Measurements from ENCODE around the gene L1CAM.

L1CAM gene

DNA sequence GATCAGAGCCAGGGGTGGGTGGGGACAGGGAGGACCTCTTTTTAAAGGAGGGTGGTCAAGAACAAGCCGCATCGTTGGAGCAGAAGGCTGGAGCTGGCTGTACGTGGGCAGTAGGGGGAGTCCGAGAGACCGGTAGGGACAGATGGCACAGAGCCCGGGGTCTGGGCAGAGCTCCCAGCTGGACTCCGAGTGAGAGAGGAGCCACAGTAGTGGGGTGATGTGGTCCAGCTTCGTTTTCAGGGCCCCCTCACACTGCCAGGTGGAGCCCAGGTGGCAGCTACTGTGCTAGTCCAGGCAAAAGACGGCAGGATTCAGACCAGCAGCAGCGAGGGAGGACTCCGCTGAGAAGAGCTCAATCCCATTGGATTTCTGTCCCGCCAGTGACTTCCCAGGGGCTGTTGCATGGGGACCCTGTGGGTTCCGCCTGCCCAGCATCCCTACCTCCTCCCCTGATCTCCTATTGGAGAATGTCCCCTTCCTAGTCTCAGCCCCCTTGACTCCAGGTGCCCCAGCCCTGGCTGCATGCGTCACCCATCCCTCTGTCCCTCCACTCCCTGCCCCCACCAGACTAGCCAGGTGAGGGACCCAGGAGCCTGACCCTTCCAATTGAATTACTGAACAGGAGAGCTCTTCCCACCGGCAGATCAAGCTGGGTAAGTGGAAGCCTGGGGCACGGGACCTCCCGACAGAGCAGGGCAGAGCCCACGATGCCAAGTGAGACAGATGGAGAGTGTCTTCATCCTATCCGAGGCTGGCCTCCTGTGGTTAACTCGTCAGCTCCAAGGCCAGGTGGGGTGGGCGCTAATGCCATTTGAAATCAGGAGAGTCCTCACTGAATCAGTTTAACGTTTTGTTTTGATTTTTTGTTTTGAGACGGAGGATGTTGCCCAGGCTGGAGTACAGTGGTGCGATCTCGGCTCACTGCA, 37.2 kb upstream of the L1CAM start:
- DNase-seq (ENCODE audit: low read depth, low spot score): no peak

DNA sequence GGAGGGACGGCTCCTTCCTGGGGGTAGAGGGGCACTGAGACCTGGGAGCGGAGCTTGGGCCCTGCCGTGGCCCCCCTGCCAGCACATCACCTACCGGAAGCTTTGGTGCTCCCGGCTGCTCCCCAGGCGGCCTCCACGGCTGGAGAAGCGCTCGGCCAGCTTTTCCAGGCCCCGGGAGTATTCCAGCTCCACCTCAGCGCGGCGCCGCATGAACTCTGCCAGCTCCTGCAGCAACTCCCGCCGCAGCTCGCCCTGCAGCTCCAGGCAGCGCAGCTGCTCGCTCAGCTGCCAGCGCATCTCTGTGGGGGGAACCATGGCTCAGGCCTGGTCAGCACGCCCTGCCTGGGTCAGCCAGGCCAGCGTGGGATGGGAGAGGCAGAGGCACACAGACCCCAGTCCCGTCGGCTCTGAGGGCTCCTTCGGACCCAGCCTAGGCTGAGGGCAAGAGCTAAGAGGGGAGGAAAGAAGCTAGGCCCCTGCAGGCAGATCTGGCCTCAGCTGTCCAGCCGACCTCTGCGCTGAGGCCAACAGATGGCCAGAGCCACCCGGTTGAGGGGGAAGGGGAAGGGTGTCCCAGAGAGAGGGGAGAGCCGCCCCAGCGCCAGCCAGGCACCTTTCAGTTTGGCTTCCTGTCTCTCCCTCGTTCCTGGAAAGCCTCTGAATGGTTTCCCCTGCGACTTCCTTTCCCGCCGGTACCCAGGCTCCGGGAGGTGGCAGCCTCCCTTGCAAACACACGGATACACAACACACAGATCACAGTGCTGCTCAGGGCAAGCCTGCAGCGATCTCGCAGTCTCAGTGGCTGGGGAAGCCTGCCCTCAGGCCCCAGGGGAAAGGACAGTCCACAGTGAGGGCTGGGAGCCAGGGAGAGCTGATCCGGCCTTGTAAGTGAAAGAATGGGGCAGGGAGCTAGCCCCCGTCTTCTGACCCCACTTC, 35.8 kb upstream of the L1CAM start:
- no peak for DNase-seq (ENCODE audit: low read depth, low spot score)

DNA sequence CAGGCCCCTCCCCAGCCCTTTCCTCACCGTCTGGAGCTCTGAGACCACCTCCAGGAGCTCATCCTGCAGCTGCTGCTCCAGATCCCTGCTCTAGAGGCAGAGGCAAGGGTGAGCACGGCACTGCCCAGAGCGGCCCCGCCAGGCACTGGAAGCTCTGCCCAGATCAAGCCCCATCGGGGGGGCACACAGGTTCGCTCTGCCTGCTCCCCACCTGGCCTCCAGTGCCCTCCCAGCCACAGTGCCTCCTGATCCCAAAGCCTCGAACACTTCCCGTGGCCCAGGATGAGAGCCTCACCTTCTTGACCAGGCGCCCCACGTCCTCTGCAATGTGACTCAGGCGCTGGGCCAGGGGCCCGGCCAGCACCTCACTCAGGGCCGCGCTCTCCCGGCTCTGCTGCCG, 35.1 kb upstream of the L1CAM start:
- DNase-seq (ENCODE audit: low read depth, low spot score): no peak

DNA sequence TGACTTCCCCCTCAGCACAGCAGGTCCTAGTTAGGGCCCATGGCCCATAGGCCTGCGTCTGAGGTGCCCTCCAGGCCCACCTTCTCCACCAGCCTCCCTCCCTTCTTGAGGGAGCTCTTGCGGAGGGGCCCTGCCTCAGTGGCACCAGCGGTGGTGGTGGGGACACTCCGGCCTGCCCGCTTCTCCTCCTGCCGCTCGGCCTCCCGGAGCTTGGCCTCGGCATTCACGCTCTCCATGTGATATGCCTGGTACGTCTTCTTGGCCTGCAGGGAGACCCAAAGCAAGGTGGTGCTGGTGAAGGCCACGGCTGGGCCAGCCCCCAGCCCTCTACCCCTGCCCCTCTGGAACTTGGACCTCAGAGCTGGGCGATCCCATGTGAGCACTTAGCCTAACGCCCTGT, 34.6 kb upstream of the L1CAM start:
- no peak for DNase-seq (ENCODE audit: low read depth, low spot score)

DNA sequence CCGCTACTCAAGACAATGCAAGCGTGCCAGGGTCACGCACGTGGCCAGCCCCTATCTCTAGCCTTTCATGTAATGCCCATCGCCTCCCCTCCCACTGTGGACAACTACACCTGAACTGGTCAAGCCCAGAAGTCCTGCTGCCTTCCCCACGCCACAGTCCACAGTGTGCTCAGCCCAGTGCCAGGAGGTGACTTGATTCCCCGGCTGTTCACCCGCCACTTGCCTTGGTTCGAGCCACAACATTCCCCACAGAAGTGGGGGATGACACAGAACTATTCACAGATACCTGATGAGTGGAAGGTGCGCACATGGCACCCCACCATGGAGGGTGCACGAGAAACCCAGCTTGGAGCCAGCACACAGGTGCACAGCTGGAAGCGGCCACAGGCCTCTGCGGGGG, 33.3 kb upstream of the L1CAM start:
- no peak for DNase-seq (ENCODE audit: low read depth, low spot score)

DNA sequence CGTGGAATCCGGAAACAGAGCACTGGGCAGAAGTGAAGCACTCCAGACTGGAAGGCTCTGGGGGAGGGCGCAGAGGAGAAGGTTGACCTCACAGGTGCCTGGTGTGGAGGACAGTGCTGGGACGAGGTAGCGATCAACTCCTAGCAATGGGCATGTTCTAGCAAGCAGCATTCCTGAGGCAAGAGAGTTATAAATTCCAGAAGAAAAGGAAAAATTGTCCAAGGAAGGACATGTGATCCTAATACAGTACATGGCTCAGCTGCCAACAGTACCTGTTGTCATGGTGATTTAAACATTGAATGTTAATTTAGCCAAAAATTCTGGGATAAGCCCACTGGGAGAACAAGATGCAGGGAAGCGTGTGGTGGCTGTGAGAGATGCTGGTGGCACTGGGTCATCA, 31.9 kb upstream of the L1CAM start:
- no peak for DNase-seq (ENCODE audit: low read depth, low spot score)

DNA sequence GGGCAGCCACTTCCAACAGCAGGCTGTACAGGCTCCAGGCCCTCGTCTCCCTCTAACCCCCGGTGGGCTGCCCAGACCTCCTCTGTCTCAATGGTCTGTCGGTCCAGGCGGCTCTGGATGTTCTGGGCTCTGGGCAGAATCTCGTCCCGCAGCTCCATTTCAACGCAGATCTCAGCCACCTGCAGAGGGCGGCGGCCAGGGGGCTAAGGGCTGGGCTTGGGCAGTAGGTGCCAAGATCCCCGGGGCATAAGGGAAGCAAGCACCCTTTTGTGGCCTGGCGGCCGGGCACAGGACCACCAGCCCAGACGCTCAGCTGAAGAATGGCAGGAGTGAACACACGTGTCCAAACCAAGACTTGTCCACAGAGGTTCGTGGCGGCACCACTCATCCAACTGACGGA, 27.7 kb upstream of the L1CAM start:
- DNase-seq (ENCODE audit: low read depth, low spot score): no peak

DNA sequence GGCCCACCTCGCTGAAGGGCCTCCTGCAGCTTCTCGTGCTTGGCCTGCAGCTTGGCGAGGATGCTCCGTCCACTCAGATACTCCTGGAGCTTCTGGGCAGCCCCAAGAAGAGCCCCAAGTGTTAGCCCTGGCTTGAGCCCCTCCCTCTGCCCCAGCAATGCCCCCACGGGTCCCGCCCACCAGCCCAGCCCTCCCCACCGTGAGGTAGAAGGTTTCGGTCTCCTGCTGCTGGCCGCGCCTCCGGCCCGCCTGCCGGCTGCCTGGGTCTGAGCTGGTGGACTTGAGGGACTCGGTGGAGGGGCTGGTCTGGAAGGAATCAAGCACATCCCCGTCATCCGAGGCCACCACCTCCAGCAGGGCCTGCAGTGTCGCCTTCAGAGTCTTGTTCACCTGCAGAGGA, 27.2 kb upstream of the L1CAM start:
- no peak for DNase-seq (ENCODE audit: low read depth, low spot score)

DNA sequence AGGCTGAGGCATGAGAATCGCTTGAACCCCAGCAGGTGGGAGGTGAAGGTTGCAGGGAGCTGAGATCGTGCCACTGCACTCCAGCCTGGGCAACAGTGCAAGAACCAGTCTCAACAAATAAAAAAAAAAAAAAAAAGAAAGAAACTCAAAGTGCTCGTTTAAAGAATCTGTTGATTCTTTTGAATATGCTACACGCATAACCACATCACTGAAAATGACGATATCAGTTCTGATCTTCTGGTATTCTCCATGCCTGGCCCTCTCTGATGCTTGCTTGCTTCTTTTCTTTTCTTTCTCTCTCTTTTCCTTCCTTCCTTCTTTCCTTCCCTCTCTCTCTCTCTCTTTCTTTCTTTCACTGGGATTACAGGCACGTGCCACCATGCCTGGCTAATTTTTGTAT, 25.8 kb upstream of the L1CAM start:
- no peak for DNase-seq (ENCODE audit: low read depth, low spot score)

DNA sequence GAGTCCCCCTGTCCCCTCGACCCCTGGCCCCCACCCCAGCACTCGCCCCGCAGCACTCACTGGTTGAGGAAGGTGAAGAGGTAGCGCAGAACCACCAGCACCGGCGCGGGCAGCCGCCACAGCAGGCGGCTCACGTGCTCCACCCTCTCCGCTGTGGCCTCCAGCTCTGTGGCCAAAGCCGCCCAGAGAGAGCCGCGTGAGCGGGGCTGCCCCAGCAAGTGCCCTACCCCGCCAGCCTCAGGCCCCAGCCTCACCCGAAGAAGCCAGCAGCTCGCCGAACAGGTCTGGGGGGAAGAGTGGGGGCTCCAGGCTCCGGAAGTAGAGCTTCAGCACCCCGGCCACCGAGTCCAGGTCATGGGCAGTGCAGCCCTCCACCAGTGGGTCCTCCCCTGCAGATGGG, 24.5 kb upstream of the L1CAM start:
- DNase-seq (ENCODE audit: low read depth, low spot score): no peak

DNA sequence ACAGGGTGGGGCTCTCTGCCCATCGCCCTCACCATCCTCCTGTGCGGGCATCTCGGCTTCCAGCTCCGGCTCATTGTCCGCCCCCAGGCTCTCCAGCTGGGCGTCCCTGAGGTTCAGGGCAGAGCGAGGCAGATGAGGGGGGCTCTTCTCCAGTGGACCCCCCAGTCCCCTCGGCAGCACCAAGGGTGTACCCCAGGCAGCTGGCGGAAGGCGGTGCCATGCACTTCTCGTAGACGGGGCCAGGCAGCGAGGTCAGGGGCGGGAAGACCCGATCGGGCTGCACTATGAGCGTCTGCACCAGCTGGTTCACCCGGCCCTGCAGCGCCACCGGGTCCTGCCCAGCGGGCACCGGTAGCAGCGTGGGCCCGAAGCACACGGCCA, 24.0 kb upstream of the L1CAM start:
- no peak for DNase-seq (ENCODE audit: low read depth, low spot score)

DNA sequence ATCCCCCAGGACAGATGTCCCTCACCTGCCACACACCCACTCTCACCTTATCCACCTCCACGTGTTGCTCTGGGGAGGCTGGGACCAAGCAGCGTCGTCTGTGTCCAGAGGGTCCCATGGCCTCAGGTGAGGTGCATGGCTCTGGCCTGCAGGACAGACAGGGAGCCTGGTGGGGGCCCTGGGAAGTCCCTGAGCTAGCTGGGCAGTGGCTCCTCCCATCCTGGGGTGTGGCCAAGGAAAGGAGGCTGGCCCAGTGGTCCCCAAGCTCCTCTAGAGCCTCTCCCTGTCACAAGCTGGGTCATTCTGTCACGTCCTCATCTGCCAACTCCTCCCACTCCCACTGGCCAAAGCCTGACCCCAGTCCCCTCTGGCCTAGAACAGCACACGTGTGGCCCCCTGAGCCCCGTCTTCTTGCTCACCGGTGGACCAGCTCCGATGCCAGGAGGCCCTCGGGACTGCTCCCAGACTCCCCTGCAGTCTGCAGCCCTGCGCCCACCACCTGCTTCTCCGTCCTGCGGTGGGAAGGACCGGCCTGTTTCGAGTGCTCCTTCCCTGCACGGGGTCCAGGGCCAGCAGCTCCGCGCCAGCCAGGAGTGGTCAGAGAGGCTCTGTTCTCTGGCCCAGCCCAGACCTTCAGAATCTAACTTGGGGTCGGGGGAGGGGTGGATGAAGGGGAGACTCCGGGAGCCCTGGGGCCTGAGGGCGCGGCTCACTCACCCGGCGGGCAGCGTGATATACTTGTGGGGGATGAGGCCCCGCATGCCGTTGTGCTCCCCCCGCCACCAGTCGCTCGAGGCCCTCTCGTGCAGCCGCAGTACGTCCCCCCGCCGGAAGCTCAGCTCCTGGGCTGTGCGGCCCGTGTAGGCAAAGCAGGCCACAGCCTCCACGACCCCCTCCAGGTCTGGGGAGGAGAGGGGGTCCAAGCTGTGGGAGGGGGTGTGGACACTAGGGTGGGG, 23.3 kb upstream of the L1CAM start:
- no peak for DNase-seq (ENCODE audit: low read depth, low spot score)

DNA sequence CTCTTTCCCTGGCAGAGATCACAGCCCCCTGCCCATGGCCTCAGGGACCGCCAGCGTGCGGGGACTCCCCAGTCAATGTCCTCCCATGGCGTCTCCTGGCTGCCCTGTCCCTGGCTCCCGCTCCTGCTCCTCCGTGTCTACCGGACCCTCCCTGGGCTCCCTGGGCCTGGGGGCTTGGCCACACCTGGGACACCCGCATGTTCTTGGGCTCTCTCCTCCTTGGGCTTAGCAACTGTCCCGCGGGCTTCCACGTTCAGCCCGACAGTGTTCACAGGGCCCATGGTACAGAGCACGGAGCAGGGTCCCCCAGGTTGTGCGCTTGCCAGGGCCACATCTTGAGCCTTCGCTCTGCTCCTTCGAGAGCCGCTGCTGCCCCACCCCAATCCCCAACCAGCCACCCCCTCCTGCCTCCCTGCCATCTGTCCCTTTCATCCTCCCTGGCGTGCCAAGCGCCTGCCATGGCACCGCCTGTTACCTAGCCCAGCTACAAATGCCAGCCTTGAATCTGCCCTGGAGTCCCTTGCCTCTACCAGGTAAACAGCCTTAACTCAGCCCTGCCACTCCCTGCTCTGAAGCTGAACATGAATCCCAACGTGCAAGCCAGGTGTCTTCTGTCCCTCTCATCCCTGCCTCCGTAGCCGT, 22.4 kb upstream of the L1CAM start:
- DNase-seq (ENCODE audit: low read depth, low spot score): no peak

DNA sequence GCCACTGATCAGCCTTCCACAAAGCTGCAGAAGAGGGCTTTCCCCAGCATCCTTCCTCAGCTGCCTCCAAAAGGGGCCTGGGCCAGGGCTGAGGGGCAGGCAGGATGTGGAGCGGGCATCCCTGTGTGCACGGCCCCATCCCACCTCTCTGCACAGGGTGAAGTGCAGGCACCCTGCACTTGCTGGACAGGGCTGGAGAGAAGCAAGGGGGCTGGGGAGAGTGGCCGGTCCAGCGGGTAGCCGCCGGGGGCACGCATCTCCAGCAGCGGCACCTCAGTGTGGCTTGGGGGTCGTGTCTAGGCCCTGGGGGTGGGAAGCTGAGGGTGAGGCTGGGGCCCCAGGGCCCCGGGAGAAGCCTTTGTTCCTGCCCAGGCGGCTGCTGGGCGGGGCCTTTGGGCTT, 21.5 kb upstream of the L1CAM start:
- no peak for DNase-seq (ENCODE audit: low read depth, low spot score)

DNA sequence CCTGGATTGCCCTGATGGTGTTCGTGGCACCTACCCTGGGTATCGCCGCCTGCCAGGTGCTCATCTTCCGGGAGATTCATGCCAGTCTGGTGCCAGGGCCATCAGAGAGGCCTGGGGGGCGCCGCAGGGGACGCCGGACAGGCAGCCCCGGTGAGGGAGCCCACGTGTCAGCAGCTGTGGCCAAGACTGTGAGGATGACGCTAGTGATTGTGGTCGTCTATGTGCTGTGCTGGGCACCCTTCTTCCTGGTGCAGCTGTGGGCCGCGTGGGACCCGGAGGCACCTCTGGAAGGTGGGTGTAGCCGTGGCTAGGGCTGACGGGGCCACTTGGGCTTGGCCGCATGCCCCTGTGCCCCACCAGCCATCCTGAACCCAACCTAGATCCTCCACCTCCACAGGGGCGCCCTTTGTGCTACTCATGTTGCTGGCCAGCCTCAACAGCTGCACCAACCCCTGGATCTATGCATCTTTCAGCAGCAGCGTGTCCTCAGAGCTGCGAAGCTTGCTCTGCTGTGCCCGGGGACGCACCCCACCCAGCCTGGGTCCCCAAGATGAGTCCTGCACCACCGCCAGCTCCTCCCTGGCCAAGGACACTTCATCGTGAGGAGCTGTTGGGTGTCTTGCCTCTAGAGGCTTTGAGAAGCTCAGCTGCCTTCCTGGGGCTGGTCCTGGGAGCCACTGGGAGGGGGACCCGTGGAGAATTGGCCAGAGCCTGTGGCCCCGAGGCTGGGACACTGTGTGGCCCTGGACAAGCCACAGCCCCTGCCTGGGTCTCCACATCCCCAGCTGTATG, 20.3 kb upstream of the L1CAM start:
- no peak for DNase-seq (ENCODE audit: low read depth, low spot score)

DNA sequence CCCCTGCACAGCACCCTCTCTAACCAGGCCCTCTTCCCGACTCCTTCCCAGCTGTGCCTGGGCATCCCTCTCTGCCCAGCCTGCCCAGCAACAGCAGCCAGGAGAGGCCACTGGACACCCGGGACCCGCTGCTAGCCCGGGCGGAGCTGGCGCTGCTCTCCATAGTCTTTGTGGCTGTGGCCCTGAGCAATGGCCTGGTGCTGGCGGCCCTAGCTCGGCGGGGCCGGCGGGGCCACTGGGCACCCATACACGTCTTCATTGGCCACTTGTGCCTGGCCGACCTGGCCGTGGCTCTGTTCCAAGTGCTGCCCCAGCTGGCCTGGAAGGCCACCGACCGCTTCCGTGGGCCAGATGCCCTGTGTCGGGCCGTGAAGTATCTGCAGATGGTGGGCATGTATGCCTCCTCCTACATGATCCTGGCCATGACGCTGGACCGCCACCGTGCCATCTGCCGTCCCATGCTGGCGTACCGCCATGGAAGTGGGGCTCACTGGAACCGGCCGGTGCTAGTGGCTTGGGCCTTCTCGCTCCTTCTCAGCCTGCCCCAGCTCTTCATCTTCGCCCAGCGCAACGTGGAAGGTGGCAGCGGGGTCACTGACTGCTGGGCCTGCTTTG, 19.6 kb upstream of the L1CAM start:
- no peak for DNase-seq (ENCODE audit: low read depth, low spot score)

DNA sequence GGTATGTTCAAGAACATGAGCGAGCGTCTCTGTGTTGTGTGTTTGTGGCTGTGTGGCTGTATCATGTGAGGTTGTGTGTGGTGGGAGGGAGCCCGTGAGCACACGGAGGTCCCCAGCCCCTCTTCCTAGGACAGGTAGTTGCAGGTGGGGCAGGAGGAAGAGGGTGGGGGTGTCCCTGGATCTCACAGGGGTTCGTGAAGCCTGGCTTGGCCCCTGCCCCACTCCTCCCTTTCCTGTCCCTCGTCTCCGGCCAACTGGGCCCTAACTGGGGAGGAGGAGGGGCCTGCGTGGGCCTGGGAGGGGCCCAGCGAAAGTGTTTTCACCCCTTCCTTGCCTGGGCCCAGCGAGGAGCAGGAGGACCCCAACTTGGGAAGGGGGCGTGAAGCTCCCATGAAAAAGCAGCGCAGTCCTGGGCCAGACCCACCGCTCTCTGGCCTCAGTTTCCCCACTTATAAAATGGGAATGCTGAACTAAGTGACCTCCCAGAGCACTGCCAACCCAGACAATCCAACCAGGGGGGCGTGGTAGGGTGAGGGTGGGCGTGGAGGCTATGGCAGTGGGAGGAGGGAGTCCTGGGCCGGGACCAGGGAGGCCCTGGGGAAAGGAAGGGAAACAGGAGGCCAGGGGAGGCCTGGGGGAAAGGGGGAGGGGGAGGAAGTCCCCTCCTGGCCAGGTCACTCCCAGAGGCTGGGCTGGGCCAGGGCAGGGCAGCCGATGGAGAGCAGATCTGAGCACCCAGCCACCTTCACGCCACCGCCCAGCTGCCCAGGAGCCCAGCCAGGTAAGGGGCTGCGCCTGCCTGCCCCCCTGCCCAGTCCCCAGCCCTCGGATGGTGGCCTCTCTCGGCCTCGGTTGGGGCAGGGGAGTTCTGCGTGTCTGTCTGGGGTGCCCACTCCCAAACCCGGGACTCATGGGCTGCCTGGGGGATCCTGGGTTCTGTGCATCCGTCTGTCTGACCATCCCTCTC, 18.3 kb upstream of the L1CAM start, which contains the start of gene AVPR2:
AVPR2 (plus strand) TSS at position 683 of the 967 bp plus-strand sequence. CDS start 473 bp downstream, outside the sequence.
- DNase-seq (ENCODE audit: low read depth, low spot score): no peak

DNA sequence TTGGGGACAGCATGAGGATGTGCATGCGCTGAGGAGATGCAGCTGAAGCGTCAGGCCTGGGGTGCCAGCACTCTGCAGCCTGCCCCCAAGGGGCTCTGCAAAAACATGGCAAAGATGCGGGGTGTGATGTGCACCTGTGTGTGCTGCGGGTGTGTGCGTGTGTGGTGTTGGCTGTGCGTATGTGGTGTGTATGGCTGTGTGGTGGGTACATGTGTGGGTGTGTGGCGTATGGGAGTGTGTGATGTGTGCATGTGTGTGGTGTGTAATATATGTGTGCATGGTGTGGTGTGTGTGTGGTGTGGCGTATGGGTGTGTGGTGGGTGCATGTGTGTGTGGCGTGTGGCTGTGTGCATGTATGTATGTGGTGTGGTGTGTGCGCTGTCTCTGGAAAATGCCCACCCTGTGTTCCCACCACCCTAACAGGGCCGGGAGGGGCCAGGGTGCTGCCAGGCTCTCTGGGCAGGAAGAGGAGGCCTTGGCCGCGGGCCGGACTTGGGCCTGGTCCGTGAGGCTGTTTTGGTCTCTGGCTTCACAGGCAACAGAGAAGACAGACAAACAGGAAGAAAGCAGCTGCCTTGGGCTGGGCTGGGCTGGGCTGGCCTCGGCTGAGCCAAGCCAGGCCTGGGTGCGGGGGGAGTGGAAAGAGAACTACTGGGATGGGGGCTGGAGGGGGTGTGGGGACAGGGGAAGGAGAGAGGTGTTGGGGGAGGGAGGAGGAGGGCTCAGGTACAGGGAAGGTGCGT, 17.4 kb upstream of the L1CAM start:
- DNase-seq (ENCODE audit: low read depth, low spot score): no peak
